IMR-90 (cell line): Measurements from ENCODE around the gene NELL1. TPM values are rescaled to one million over a fixed set of nuclear protein-coding genes. Genes with fewer than 3 reads are reported as not detected.

Experiments used
- ATAC-seq: fragments of 200-7000 bp; cut with Tn5 transposase; 2 replicates; pipeline ENCODE4 v1.9.1; 2020; ENCODE audit warnings: low read depth, mild to moderate bottlenecking, moderate library complexity
- BruUV-seq: library from RNA; stranded (reverse); fragments of 400-500 nt; replicated peaks from 2 replicates; lab custom pipeline; 2021; lab: Mats Ljungman, UMichigan
- CTCF ChIA-PET: fragments of 300-600 bp; formaldehyde crosslinking; extraction: SDS; loops from one replicate; lab custom pipeline; 2021; ENCODE audit warnings: antibody characterized with exemption; lab: Yijun Ruan, JAX
- POLR2A ChIA-PET: fragments of 300-600 bp; sonication (Branson Sonifier 250); formaldehyde crosslinking; loops from one replicate; lab custom pipeline; 2022; ENCODE audit warnings: antibody characterized with exemption; ENCODE audit not compliant: unreplicated experiment; lab: Charles Lee
- DNase-seq: peaks from one replicate; pipeline ENCODE4 v3.0.0; 2013
- H2AFZ ChIP-seq: replicated peaks from 2 replicates; pipeline ENCODE3; 2013; ENCODE audit warnings: low read length, mild to moderate bottlenecking; ENCODE audit not compliant: poor library complexity
- H2AK5ac ChIP-seq: 2 replicates; pipeline ENCODE4 v1.6.1; 2013; ENCODE audit warnings: low read depth, low read length, inconsistent platforms
- H2AK9ac ChIP-seq: replicated peaks from 2 replicates; pipeline ENCODE3; 2013; ENCODE audit warnings: mild to moderate bottlenecking, low read depth, low read length, moderate library complexity; ENCODE audit not compliant: poor library complexity
- H2BK120ac ChIP-seq: 2 replicates; pipeline ENCODE4 v1.6.1; 2013; ENCODE audit warnings: low read depth, low read length, inconsistent platforms
- H2BK15ac ChIP-seq: 3 replicates; pipeline ENCODE4 v1.6.1; 2013; ENCODE audit warnings: low read depth, low read length, inconsistent platforms
- H2BK20ac ChIP-seq: 2 replicates; pipeline ENCODE4 v1.6.1; 2013; ENCODE audit warnings: low read depth, mild to moderate bottlenecking, inconsistent platforms, low read length, moderate library complexity
- H2BK5ac ChIP-seq: 2 replicates; pipeline ENCODE4 v1.6.1; 2013; ENCODE audit warnings: mild to moderate bottlenecking, low read depth, low read length, inconsistent platforms; ENCODE audit not compliant: poor library complexity, severe bottlenecking
- H3K14ac ChIP-seq: replicated peaks from 2 replicates; pipeline ENCODE4 v1.6.1; 2013; ENCODE audit warnings: low read depth, low read length, inconsistent platforms
- H3K18ac ChIP-seq: 2 replicates; pipeline ENCODE4 v1.6.1; 2013; ENCODE audit warnings: low read depth, low read length, control low read depth
- H3K23ac ChIP-seq: 2 replicates; pipeline ENCODE4 v1.6.1; 2013; ENCODE audit warnings: low read depth, low read length, inconsistent platforms
- H3K27ac ChIP-seq: 2 replicates; pipeline ENCODE4 v1.5.1; 2013; ENCODE audit warnings: mild to moderate bottlenecking, control low read depth, low read length; ENCODE audit not compliant: insufficient read depth
- H3K27me3 ChIP-seq: 2 replicates; pipeline ENCODE4 v1.6.1; 2013; ENCODE audit warnings: low read length; ENCODE audit not compliant: control insufficient read depth, insufficient read depth
- H3K36me3 ChIP-seq: 2 replicates; pipeline ENCODE4 v1.6.1; 2013; ENCODE audit warnings: low read length, mixed read lengths; ENCODE audit not compliant: control insufficient read depth, insufficient read depth
- H3K4ac ChIP-seq: 2 replicates; pipeline ENCODE4 v1.6.1; 2013; ENCODE audit warnings: low read depth, low read length, inconsistent platforms
- H3K4me1 ChIP-seq: 2 replicates; pipeline ENCODE4 v1.6.1; 2013; ENCODE audit warnings: low read length, mixed read lengths; ENCODE audit not compliant: control insufficient read depth, insufficient read depth
- H3K4me2 ChIP-seq: 2 replicates; pipeline ENCODE4 v1.6.1; 2013; ENCODE audit warnings: low read depth, mild to moderate bottlenecking, control low read depth, low read length, moderate library complexity
- H3K4me3 ChIP-seq: 2 replicates; pipeline ENCODE4 v1.5.1; 2013; ENCODE audit warnings: low read depth, mild to moderate bottlenecking, control low read depth, low read length, moderate library complexity; ENCODE audit not compliant: insufficient read depth
- H3K56ac ChIP-seq: 2 replicates; pipeline ENCODE4 v1.6.1; 2013; ENCODE audit warnings: low read length, inconsistent platforms; ENCODE audit not compliant: insufficient read depth; ENCODE audit errors: extremely low read depth
- H3K79me1 ChIP-seq, 2 experiments: 2 replicates each; pipeline ENCODE4 v1.6.1; 2013; ENCODE audit warnings: low read length in 2 of 2, inconsistent platforms in 1 of 2, low read depth in 1 of 2
- H3K9ac ChIP-seq: 2 replicates; pipeline ENCODE4 v1.6.1; 2013; ENCODE audit warnings: low read depth, low read length, control low read depth
- H3K9me1 ChIP-seq: 2 replicates; pipeline ENCODE4 v1.6.1; 2013; ENCODE audit warnings: low read length, inconsistent platforms; ENCODE audit not compliant: insufficient read depth
- H3K9me3 ChIP-seq: 2 replicates; pipeline ENCODE4 v1.6.1; 2013; ENCODE audit warnings: low read length; ENCODE audit not compliant: control insufficient read depth, insufficient read depth
- H4K20me1 ChIP-seq: 2 replicates; pipeline ENCODE4 v1.6.1; 2013; ENCODE audit warnings: low read length, inconsistent platforms; ENCODE audit not compliant: insufficient read depth
- H4K5ac ChIP-seq: 2 replicates; pipeline ENCODE4 v1.6.1; 2013; ENCODE audit warnings: mild to moderate bottlenecking, low read depth, low read length, control low read depth
- H4K8ac ChIP-seq, 2 experiments: 2 replicates each; pipeline ENCODE4 v1.6.1; 2013; ENCODE audit warnings: low read depth in 2 of 2, low read length in 2 of 2, control low read depth in 1 of 2, inconsistent platforms in 1 of 2
- H4K91ac ChIP-seq: 2 replicates; pipeline ENCODE4 v1.6.1; 2013; ENCODE audit warnings: low read depth, low read length, inconsistent platforms; ENCODE audit not compliant: insufficient read depth
- BHLHE40 ChIP-seq: fragments of 150-350 bp; IDR thresholded peaks from 2 replicates; pipeline ENCODE4 v1.6.1; 2016; ENCODE audit warnings: mild to moderate bottlenecking, low read depth, low read length
- SMC3 ChIP-seq: fragments of 150-350 bp; IDR thresholded peaks from 2 replicates; pipeline ENCODE4 v1.6.1; 2016; ENCODE audit warnings: low read depth, mild to moderate bottlenecking, antibody characterized with exemption, low read length, moderate library complexity
- WGBS, 2 experiments: methylation state at CpG; one replicate each; pipeline versions ENCODE4 v1.1.5 to v1.1.7; 2013; ENCODE audit warnings: missing lambda C conversion rate in 2 of 2; ENCODE audit not compliant: insufficient read length in 1 of 2; ENCODE audit errors: extremely low coverage in 2 of 2; 5-methylcytosine and 5-hydroxymethylcytosine counted together
- dilution Hi-C: fragments of 300-500 bp; cut with HindIII; formaldehyde crosslinking; loops from one replicate; pipeline ENCODE4 v1.14.3; 2018; ENCODE audit warnings: low sequenced_read_pairs; ENCODE audit not compliant: unreplicated experiment
- in situ Hi-C: fragments of 300-500 bp; cut with MboI; formaldehyde crosslinking; loops from 3 replicates; pipeline ENCODE4 v1.14.3; 2019; ENCODE audit warnings: low sequenced_read_pairs, inconsistent platforms, mixed read lengths
- intact Hi-C: fragments of 100-400 bp; cut with micrococcal nuclease; formaldehyde crosslinking; loops from 2 replicates; pipeline ENCODE4 v1.10.0; 2022
- polyA plus RNA-seq, 3 experiments: library from polyadenylated mRNA; depleted of rRNA; stranded (reverse); fragments of >200 nt; gene quantifications; 2 replicates each; pipeline ENCODE4 v1.2.3, GENCODE V29; 2012; ENCODE audit warnings: low replicate concordance in 1 of 3
- total RNA-seq: library from RNA; depleted of rRNA; stranded (reverse); fragments of >200 nt; gene quantifications from 2 replicates; pipeline ENCODE4 v1.2.3, GENCODE V29; 2012

The NELL1 gene
- total and polyA plus RNA-seq, 2 of the 4 experiments (the other 2 are of a cell fraction) = not detected

DNA sequence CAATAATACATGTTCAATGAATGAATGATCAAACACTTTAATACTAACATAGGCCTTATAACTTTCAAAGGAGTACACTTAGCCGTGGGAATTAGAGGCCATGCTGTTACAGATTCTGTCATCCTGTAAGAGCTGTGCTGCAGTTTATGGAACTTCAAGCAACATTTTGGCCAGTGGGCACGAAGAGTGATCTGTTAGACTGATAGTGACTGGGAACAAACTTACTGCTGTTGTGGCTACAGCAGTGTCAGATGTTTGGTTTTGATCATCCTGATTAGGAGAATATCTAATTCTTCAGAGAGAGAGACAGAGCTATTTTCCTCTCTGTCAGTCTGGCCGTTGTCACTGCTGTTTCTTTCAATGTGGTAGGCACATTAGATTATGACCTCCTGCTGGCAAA, 348.9 kb downstream of the NELL1 start:
- no peak overlapping the region for H3K4me3 ChIP-seq
- H3K56ac ChIP-seq = no peak overlapping the region
- no peak overlapping the region for H2BK20ac ChIP-seq
- no peak overlapping the region for H2BK15ac ChIP-seq
- dilution Hi-C loops (no loop called here), intact Hi-C loops (no loop called here), in situ Hi-C loops (no loop called here)
- H3K9me1 ChIP-seq = no peaks in the 10 kb centered on the region
- H3K4me2 ChIP-seq = no peak overlapping the region
- H2AK5ac ChIP-seq = no peak overlapping the region
- ATAC-seq (no peak), DNase-seq (no peak)
- TF ChIP-seq BHLHE40 = no peak
- TF ChIP-seq SMC3 = no peak
- no peaks in the 10 kb centered on the region for H3K27me3 ChIP-seq
- no peak overlapping the region for H4K8ac ChIP-seq
- H4K5ac ChIP-seq = no peak overlapping the region
- H3K23ac ChIP-seq = no peak overlapping the region
- H2BK120ac ChIP-seq = no peak overlapping the region
- no peak overlapping the region for H4K91ac ChIP-seq
- no peaks in the 10 kb centered on the region for H3K79me1 ChIP-seq
- H3K14ac ChIP-seq = no peak overlapping the region
- H3K9ac ChIP-seq = no peak overlapping the region
- H2AK9ac ChIP-seq = no peak overlapping the region
- no peaks in the 10 kb centered on the region for H3K4me1 ChIP-seq
- BruUV-seq = no TSS peak
- ChIA-PET CTCF (no interaction called here), POLR2A (no interaction called here)
- no peak overlapping the region for H3K4ac ChIP-seq
- no peaks in the 10 kb centered on the region for H3K36me3 ChIP-seq
- WGBS, 2 experiments = 20% methylated on average over 1 of the region's 3 CpGs; no CpG with 5 or more reads in 1 of the 2 experiments
- no peak overlapping the region for H3K27ac ChIP-seq
- H3K18ac ChIP-seq = no peak overlapping the region
- H2BK5ac ChIP-seq = no peak overlapping the region
- no peaks in the 10 kb centered on the region for H4K20me1 ChIP-seq
- H2AFZ ChIP-seq = no peak overlapping the region
- H3K9me3 ChIP-seq = peaks cover 8% of the 10 kb centered on the region
